Ishikawa (cell line): ENCODE results near the gene NOS3.

ENCODE experiments used
- CEBPB ChIP-seq: IDR thresholded peaks from 2 replicates; pipeline ENCODE4 v1.6.1; 2012
- CREB1 ChIP-seq: IDR thresholded peaks from 2 replicates; pipeline ENCODE4 v1.6.1; 2012; ENCODE audit warnings: low read depth
- EGR1 ChIP-seq: IDR thresholded peaks from 2 replicates; pipeline ENCODE4 v1.6.1; 2012
- EP300 ChIP-seq: IDR thresholded peaks from 2 replicates; pipeline ENCODE4 v1.6.1; 2012; ENCODE audit warnings: borderline replicate concordance
- FOXM1 ChIP-seq: IDR thresholded peaks from 2 replicates; pipeline ENCODE4 v1.6.1; 2012; ENCODE audit warnings: low read depth, borderline replicate concordance
- NFIC ChIP-seq: IDR thresholded peaks from 2 replicates; pipeline ENCODE4 v1.6.1; 2012
- RAD21 ChIP-seq: IDR thresholded peaks from 2 replicates; pipeline ENCODE4 v1.6.1; 2012; ENCODE audit warnings: low read depth
- TAF1 ChIP-seq: IDR thresholded peaks from 2 replicates; pipeline ENCODE4 v1.6.1; 2012; ENCODE audit warnings: low read depth, mild to moderate bottlenecking
- TCF12 ChIP-seq: IDR thresholded peaks from 2 replicates; pipeline ENCODE4 v1.6.1; 2012; ENCODE audit warnings: low read depth
- TEAD4 ChIP-seq: IDR thresholded peaks from 2 replicates; pipeline ENCODE4 v1.6.1; 2012
- YY1 ChIP-seq: IDR thresholded peaks from 2 replicates; pipeline ENCODE4 v1.6.1; 2012; ENCODE audit warnings: low read depth
- ZBTB7A ChIP-seq: IDR thresholded peaks from 2 replicates; pipeline ENCODE4 v1.6.1; 2012; ENCODE audit warnings: low read depth
- TF ChIP-seq, protein P1 (sequence below): IDR thresholded peaks from 2 replicates; pipeline ENCODE4 v1.6.1; 2012
- TF ChIP-seq, protein P2 (sequence below): IDR thresholded peaks from 2 replicates; pipeline ENCODE4 v1.6.1; 2012; ENCODE audit warnings: low read depth, mild to moderate bottlenecking
- TF ChIP-seq, protein P3 (sequence below): IDR thresholded peaks from 2 replicates; pipeline ENCODE4 v1.6.1; 2012

Gene NOS3

DNA sequence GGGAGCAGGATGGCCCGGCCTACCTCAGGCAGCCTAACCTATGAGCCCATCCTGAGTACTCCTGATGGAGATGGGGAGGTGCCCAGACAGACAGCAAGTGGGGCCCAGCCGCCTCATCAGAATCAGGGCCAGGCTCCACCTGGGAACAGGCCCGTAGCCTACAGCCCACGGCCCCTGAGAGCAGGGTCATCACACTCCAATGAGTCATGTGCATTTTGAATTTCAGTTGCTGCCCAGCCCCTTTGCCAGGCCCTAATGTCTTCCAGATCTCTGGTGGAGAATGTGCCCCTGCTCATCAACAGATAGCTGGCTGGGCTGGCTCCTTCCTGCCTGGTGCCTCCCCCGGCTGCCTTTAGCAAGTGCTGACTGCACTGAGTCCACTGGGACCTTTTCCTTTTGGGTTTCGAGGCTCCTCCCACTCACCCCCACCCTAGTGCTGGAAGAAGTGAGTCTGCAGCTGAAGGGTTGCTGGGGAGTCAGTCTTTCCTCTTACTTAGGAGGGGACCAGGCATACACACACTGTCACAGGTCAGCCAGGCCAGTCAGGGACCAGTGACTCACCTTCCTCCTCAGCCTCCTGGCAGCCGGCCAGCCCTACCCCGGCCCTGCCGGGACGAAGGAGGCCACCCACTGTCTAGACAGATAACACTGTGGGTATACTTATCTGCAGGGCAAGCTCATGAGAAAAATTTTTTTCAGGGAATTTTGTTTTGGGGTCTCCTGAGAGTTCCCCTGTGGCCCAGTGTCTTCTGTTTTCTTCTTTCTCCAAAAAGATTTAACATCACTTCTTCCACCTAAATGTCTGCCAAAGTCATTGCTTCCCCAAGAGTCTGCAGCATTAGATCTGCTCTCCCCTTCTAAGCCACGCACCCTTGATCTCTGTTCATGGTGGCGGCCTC is 48.4 kb downstream of the NOS3 start:
- no peak for TF ChIP-seq CEBPB
- TF ChIP-seq NFIC = peak; percentile 80
- TF ChIP-seq EGR1 = no peak
- no peak for TF ChIP-seq TEAD4

DNA sequence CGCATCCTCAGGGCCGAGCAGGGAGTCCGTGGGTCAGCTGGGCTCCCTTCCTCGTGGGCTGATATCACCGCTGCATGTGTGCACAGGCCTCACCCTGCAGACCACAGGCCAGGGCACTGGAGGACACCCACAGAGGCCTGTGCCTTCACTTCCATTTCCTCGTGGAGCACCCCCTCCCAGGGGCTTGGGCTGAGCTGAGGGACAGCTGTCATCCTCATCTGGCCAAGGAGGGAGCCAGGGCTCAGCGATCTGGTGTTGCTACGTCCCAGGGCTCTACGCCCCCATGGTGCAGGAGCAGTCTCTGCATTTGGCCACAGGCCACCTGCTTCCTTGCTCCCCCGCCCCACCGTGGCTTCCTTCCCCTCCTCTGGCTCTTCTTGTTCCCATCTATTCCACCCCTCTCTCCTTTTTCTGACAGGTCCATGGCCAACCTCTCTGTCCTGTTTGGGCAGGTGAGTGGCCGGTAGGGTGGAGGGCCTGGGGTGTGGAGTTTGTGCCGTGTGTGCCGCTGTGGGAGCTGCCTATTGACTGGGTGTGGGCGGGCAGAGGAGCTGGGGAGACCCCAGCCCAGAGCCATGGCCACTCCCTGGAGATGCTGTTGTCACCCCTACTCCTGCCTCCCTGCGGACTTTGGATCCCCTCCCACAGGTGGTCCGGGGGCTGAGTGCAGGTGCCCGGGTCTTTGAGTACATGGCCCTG is 49.2 kb downstream of the NOS3 start:
- TF ChIP-seq, protein P1, sequence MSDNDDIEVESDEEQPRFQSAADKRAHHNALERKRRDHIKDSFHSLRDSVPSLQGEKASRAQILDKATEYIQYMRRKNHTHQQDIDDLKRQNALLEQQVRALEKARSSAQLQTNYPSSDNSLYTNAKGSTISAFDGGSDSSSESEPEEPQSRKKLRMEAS = no peak
- TF ChIP-seq EGR1 (no peak), TAF1 (no peak), ZBTB7A (no peak), EP300 (no peak), NFIC (no peak), FOXM1 (no peak), TCF12 (no peak), CEBPB (no peak), RAD21 (no peak), TEAD4 (no peak)
- TF ChIP-seq, protein P2, sequence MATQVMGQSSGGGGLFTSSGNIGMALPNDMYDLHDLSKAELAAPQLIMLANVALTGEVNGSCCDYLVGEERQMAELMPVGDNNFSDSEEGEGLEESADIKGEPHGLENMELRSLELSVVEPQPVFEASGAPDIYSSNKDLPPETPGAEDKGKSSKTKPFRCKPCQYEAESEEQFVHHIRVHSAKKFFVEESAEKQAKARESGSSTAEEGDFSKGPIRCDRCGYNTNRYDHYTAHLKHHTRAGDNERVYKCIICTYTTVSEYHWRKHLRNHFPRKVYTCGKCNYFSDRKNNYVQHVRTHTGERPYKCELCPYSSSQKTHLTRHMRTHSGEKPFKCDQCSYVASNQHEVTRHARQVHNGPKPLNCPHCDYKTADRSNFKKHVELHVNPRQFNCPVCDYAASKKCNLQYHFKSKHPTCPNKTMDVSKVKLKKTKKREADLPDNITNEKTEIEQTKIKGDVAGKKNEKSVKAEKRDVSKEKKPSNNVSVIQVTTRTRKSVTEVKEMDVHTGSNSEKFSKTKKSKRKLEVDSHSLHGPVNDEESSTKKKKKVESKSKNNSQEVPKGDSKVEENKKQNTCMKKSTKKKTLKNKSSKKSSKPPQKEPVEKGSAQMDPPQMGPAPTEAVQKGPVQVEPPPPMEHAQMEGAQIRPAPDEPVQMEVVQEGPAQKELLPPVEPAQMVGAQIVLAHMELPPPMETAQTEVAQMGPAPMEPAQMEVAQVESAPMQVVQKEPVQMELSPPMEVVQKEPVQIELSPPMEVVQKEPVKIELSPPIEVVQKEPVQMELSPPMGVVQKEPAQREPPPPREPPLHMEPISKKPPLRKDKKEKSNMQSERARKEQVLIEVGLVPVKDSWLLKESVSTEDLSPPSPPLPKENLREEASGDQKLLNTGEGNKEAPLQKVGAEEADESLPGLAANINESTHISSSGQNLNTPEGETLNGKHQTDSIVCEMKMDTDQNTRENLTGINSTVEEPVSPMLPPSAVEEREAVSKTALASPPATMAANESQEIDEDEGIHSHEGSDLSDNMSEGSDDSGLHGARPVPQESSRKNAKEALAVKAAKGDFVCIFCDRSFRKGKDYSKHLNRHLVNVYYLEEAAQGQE = no peak
- TF ChIP-seq, protein P3, sequence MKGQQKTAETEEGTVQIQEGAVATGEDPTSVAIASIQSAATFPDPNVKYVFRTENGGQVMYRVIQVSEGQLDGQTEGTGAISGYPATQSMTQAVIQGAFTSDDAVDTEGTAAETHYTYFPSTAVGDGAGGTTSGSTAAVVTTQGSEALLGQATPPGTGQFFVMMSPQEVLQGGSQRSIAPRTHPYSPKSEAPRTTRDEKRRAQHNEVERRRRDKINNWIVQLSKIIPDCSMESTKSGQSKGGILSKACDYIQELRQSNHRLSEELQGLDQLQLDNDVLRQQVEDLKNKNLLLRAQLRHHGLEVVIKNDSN = no peak

DNA sequence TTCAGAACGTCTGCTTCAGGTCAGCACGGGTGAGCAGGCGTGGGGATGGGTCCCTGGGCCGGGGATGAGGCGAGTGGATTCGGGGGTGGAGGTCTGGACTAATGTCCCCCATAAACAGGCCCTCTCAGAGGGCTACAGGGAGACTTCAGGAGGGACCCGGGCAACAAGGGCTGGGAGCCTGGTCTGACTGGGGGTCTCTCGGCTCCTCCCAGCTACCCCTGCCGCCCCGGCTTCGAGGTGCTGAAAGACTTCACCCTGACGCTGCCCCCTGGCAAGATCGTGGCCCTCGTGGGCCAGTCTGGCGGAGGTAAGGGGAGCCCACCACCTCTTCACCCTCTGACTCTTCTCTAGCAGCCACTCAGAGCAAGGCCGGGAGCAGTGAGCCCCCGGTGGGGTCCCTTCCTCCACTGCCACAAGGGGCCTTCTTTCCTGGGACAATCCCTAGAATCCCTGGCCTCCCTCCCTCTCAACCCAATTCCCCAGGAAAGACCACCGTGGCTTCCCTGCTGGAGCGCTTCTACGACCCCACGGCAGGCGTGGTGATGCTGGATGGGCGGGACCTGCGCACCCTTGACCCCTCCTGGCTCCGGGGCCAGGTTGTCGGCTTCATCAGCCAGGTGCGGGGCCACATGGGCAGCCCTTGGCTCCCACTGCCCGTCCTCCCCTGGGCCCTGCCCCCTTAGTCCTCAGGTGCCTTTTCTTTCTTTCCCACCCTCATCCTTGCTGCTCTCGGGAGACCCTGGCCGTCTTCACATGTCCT is 50.0 kb downstream of the NOS3 start:
- no peak for TF ChIP-seq NFIC
- no peak for TF ChIP-seq TEAD4
- no peak for TF ChIP-seq FOXM1
- TF ChIP-seq RAD21 = no peak
- TF ChIP-seq, protein P3 = no peak
- no peak for TF ChIP-seq ZBTB7A
- TF ChIP-seq CEBPB = no peak
- no peak for TF ChIP-seq YY1
- TF ChIP-seq TAF1 = no peak
- TF ChIP-seq TCF12 = no peak
- TF ChIP-seq CREB1 = no peak
- no peak for TF ChIP-seq EGR1
- TF ChIP-seq EP300 = no peak
- TF ChIP-seq, protein P1 = no peak
- TF ChIP-seq, protein P2 = no peak

DNA sequence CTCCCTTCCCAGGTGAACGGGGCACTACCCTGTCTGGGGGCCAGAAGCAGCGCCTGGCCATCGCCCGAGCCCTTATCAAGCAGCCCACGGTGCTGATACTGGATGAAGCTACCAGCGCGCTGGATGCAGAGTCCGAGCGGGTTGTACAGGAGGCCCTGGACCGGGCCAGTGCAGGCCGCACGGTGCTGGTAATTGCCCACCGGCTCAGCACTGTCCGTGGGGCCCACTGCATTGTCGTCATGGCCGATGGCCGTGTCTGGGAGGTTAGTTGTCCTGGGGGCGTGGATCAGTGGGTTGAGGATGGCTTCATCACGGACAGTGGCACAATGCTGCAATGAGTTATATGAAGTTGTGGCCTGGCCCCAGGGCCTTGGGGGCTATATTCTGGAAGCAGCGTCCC is 53.1 kb downstream of the NOS3 start:
- no peak for TF ChIP-seq CEBPB

DNA sequence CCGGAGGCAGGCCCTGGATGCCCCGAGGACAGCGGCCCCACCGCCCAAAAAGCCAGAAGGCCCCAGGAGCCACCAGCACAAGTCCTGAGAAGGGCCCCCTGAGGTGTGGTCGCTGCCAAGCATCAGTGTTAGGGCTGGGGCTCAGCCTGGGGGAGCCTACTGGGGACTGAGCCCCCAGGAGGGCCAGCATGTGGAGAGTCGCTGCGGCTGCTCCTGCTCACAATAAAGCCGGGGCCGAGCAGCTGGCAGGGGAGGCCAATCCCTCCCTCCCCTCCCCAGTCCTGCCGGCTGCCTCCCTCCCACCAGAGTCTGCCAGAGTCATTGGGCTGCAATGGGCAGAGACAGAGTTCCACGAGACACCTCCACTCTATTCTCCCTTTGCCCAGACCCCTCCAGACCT is 54.4 kb downstream of the NOS3 start:
- no peak for TF ChIP-seq YY1
- no peak for TF ChIP-seq EP300
- TF ChIP-seq RAD21 = no peak
- TF ChIP-seq NFIC = no peak
- TF ChIP-seq TEAD4 = no peak
- TF ChIP-seq, protein P2 = no peak
